Gastroesophageal sphincter (tissue), 3 donors: ENCODE results near the gene IRF6.
A peak's percentile ranks its signal among the peaks of the same experiment; 100 is the strongest.

Experiments
- CTCF ChIP-seq, 4 experiments: fragments of 200-600 bp in 2 of 4; fragments of 450-650 bp in 2 of 4; sonication (generic) in 1 of 4; IDR thresholded peaks; one replicate each; pipeline ENCODE4 v1.5.1; 2017 to 2019; ENCODE audit warnings: antibody characterized with exemption in 4 of 4, mild to moderate bottlenecking in 2 of 4, moderate library complexity in 2 of 4
- EP300 ChIP-seq: sonication (generic); formaldehyde crosslinking; IDR thresholded peaks from one replicate; pipeline ENCODE4 v1.6.1; 2017; ENCODE audit warnings: antibody characterized with exemption, mild to moderate bottlenecking
- POLR2A ChIP-seq, 2 donors: fragments of 450-650 bp; IDR thresholded peaks; one replicate each; pipeline ENCODE4 v1.6.1; 2017; ENCODE audit warnings: antibody characterized with exemption in 2 of 2, mild to moderate bottlenecking in 2 of 2, moderate library complexity in 1 of 2
- POLR2AphosphoS5 ChIP-seq: sonication (generic); formaldehyde crosslinking; IDR thresholded peaks from one replicate; pipeline ENCODE4 v1.6.1; 2017; ENCODE audit warnings: antibody characterized with exemption

- TF ChIP-seq CTCF (IDR thresholded peaks at IDR 0.05), result peak in 3 of 4 experiments; percentile 8 to 43 (median 12)
- no peak for TF ChIP-seq POLR2A (IDR thresholded peaks at IDR 0.05)
- no peak for TF ChIP-seq EP300
- no peak for TF ChIP-seq POLR2AphosphoS5
These were observed 44.5 kb upstream of the IRF6 start for GRCh38 chr1:209850342-209850979.
